GM23338 (cell line): Measurements from ENCODE around the gene DPF3.

Experiments used
- CREB1 ChIP-seq: fragments of 250-450 bp; sonication (Bioruptor Pico); IDR thresholded peaks from 2 replicates; pipeline ENCODE4 v1.5.0; 2020; ENCODE audit warnings: low read depth, mild to moderate bottlenecking, moderate library complexity
- CTCF ChIP-seq, 2 experiments: fragments of 200-600 bp in 1 of 2; sonication (generic) in 1 of 2; conservative IDR thresholded peaks; 2 replicates each; pipeline versions ENCODE4 v1.5.1 to v1.6.1; 2016 to 2017; ENCODE audit warnings: antibody characterized with exemption in 2 of 2, low read depth in 2 of 2, mild to moderate bottlenecking in 2 of 2, moderate library complexity in 1 of 2
- EZH2 ChIP-seq: fragments of 200-600 bp; sonication (generic); IDR thresholded peaks from one replicate; pipeline ENCODE4 v1.8.0; 2017; ENCODE audit warnings: antibody characterized with exemption, mild to moderate bottlenecking, low read depth; ENCODE audit not compliant: unreplicated experiment
- EZH2phosphoT487 ChIP-seq: fragments of 200-600 bp; sonication (generic); IDR thresholded peaks from one replicate; pipeline ENCODE4 v1.8.1; 2018; ENCODE audit warnings: antibody characterized with exemption; ENCODE audit not compliant: unreplicated experiment
- JUNB ChIP-seq: IDR thresholded peaks from one replicate; pipeline ENCODE4 v1.6.1; 2016; ENCODE audit warnings: antibody characterized with exemption; ENCODE audit not compliant: unreplicated experiment
- NANOG ChIP-seq: IDR thresholded peaks from 2 replicates; pipeline ENCODE4 v1.6.1; 2016; ENCODE audit warnings: antibody characterized with exemption, borderline replicate concordance
- POLR2AphosphoS5 ChIP-seq: IDR thresholded peaks from 2 replicates; pipeline ENCODE4 v1.6.1; 2016; ENCODE audit warnings: antibody characterized with exemption, low read depth
- ZNF331 ChIP-seq: fragments of 250-450 bp; sonication (Bioruptor Pico); IDR thresholded peaks from 2 replicates; pipeline ENCODE4 v1.5.0; 2020; ENCODE audit warnings: low read depth, mild to moderate bottlenecking, moderate library complexity
- TF ChIP-seq, protein P1 (sequence below): IDR thresholded peaks from one replicate; pipeline ENCODE4 v1.6.1; 2018; ENCODE audit warnings: antibody characterized with exemption; ENCODE audit not compliant: unreplicated experiment
- TF ChIP-seq, protein P2 (sequence below): IDR thresholded peaks from 2 replicates; pipeline ENCODE4 v1.6.1; 2016; ENCODE audit warnings: antibody characterized with exemption

- TF ChIP-seq CTCF (conservative IDR thresholded peaks at IDR 0.05; ENCODE audit: low read depth in 2 of 2) (no peak), POLR2AphosphoS5 (no peak), EZH2 (no peak), JUNB (no peak), CREB1 (CRISPR knock-in tag) (no peak), NANOG (no peak), EZH2phosphoT487 (no peak), ZNF331 (CRISPR knock-in tag) (no peak)
- TF ChIP-seq, protein P1, sequence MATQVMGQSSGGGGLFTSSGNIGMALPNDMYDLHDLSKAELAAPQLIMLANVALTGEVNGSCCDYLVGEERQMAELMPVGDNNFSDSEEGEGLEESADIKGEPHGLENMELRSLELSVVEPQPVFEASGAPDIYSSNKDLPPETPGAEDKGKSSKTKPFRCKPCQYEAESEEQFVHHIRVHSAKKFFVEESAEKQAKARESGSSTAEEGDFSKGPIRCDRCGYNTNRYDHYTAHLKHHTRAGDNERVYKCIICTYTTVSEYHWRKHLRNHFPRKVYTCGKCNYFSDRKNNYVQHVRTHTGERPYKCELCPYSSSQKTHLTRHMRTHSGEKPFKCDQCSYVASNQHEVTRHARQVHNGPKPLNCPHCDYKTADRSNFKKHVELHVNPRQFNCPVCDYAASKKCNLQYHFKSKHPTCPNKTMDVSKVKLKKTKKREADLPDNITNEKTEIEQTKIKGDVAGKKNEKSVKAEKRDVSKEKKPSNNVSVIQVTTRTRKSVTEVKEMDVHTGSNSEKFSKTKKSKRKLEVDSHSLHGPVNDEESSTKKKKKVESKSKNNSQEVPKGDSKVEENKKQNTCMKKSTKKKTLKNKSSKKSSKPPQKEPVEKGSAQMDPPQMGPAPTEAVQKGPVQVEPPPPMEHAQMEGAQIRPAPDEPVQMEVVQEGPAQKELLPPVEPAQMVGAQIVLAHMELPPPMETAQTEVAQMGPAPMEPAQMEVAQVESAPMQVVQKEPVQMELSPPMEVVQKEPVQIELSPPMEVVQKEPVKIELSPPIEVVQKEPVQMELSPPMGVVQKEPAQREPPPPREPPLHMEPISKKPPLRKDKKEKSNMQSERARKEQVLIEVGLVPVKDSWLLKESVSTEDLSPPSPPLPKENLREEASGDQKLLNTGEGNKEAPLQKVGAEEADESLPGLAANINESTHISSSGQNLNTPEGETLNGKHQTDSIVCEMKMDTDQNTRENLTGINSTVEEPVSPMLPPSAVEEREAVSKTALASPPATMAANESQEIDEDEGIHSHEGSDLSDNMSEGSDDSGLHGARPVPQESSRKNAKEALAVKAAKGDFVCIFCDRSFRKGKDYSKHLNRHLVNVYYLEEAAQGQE, result no peak
- TF ChIP-seq, protein P2, sequence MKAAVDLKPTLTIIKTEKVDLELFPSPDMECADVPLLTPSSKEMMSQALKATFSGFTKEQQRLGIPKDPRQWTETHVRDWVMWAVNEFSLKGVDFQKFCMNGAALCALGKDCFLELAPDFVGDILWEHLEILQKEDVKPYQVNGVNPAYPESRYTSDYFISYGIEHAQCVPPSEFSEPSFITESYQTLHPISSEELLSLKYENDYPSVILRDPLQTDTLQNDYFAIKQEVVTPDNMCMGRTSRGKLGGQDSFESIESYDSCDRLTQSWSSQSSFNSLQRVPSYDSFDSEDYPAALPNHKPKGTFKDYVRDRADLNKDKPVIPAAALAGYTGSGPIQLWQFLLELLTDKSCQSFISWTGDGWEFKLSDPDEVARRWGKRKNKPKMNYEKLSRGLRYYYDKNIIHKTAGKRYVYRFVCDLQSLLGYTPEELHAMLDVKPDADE, result no peak
These were observed 5.7 kb downstream of the DPF3 start for GRCh38 chr14:72888192-72888591.
